ENCODE results near the gene RPL27A.
A peak's percentile ranks its signal among the peaks of the same experiment; 100 is the strongest.

The RPL27A gene

DNA sequence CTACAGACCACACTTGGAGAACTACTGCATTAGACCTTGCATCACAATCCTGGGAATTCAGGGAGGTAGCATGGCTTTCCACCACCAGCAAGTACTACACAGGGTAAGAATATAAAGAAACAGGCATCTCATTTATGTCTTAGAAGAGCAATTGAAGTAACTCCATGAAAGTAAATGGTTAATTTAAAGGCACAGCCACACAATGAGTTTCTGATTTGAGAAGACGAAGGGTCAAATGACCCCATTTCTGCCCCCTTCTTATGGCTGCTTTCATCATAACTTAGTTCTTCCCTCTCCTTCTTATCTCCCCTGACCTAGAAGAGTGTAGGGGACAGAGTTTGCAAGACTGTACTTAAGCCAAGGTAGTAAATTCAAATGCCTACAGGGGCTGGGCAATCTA is 6.1 kb upstream of the RPL27A start:
- DNase-seq: no peak

DNA sequence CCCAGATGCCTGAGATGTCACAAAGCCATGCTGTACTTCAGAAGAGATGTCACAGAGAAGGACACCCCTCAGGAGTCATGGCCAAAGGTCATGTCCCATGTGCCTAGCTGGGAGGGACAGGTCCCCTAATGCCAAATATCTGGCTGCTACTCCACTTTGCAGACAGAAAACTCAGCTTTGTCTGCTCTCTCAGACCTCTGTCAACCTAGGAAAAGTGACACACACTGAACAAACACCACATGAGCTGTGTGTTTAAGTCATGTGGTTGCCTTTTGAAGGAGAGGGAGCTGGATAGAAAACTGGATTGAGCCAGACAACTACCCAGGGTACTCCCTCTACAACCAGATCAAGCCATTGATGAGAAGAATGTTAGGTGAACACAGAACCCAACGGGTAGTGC is 3.6 kb upstream of the RPL27A start:
- no peak for DNase-seq

DNA sequence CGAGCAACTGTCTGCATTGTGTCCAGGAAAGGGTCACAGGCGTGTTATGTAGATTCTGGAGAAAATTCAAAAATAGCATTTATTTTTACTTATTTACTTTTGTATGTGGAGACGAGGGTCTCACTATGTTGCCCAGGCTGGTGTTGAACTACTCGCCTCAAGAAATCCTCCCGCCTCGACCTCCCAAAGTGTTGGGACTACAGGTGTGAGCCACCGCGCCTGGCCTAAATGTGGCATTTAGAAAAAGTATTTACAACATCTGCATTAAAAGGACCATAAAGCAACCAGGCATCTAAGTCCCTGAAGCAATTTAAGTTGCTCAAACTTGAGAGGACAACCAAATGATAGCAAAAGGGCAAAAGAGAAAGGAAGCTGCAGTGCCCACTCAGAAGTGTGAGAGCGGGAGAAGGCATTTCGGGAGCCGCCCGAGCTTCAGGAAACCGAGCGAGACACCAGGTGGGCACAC is 722 bp upstream of the RPL27A start:
- no peak for DNase-seq

- DNase-seq: peak in 1 of 2 experiments; percentile 27
These were observed 669 bp downstream of the RPL27A start for GRCh38 chr11:8683115-8683807.

- DNase-seq: no peak
These were observed 2.2 kb downstream of the RPL27A start for GRCh38 chr11:8684600-8685290.

DNA sequence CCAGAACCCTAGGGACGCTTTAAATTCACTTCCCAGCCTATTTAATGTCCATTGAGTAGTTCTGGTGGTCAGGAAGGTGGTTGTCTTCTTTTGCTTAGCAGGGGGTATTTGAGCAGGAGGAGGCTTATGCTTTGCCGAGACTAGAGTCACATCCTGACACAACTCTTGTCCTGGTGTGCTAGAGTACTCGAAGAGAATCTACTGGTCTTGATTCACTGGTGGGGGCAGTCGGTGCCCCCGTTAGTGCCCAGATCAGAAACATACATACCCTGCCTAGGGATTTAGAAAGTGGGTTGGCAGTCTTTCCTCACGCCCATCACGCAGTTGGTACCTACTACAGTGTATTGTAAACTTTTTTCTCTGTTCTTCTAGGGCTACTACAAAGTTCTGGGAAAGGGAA is 2.7 kb downstream of the RPL27A start:
- DNase-seq: no peak

DNA sequence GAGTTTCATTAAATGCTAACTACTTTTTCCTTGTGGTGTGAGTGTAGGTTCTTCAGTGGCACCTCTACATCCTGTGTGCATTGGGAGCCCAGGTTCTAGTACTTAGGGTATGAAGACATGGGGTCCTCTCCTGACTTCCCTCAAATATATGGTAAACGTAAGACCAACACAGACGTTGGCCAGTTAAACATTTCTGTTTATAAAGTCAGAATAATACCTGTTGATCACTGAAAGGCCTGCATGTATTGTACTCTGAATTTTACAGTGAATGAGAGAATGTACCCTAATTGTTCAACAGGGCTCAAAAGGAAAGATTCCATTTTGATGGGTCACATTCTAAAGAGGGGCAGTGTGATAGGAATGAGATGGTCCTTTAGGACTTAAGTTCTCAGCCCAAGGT is 3.2 kb downstream of the RPL27A start:
- DNase-seq: no peak

DNA sequence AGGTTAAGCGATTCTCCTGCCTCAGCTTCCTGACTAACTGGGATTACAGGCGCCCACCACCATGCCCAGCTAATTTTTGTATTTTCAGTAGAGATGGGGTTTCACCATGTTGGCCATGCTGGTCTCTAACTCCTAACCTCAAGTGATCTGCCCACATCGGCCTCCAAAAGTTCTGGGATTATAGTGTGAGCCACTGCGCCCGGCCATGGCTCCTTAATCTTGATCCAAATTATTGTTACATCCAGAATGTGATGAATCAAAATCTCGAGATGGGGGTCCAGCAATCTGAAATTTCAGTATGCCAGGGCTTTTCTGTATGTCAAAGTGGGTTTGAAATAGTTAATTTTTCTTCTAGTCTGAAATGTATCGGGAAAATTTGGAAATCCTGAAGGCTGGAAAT is 3.7 kb downstream of the RPL27A start:
- no peak for DNase-seq

GRCh38 chr11:8688414-8689362 is 6.1 kb downstream of the RPL27A start:
- DNase-seq: peak; percentile 74 to 81

GRCh38 chr11:8689726-8690255 is 7.2 kb downstream of the RPL27A start:
- DNase-seq: no peak

GRCh38 chr11:8690374-8691342 is 8.1 kb downstream of the RPL27A start:
- no peak for DNase-seq

DNA sequence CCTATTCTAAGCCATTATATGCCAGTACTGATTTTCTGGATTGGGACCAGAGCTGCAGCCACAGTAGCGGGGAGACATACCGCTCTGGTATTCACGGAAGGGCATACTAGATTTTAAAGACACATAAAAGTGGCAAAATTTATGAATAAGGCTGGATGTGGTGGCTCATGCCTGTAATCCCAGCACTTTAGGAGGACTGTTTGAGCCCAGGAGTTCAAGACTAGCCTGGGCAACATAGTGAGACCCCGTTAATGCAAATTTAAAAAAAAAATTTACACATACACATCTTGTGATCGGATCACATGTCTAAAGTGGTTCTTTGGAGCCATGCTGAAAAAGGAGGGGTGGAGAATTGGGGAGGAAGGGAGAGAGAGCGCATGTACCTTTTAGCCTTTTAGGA is 9.0 kb downstream of the RPL27A start:
- no peak for DNase-seq

DNA sequence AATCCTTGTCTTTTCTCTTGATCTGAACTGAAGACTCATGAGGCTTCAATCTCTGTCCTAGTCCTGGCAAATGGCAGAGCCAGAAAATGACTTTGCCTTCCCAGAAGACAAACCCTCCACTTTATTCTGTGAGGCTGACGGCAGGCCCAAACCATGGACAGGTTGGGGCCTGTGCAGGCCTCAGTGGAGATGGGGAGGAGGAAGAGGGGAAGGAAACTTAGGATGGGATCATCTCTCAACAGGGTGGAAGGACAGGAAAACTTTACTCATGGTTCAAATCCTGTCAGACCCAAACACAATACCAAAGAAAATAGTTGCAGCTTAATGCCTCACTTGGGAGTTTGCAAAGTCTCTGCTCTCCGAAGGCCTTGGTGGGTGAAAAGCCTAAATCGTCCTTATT is 9.8 kb downstream of the RPL27A start:
- DNase-seq: no peak

GRCh38 chr11:8693010-8693551 is 10.5 kb downstream of the RPL27A start:
- no peak for DNase-seq

DNA sequence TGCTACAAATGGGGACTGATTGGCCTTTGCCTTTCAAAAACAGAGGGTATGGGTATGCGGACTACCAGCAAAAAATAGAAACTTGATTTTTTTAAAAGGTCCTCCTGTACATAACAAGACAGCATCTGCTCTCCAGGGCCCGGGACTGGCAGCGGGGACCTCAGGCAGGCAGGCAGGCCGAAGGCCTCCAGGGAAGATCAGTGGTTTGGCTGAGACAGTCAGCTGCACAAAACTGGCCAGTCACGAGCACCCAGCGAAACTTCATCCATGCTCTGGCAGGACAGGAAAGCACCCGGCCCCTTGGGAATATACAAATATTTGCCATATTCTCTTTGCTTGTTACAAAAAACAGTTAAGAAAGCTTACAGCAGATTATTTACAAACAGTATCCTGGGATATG is 11.0 kb downstream of the RPL27A start:
- DNase-seq: no peak

DNA sequence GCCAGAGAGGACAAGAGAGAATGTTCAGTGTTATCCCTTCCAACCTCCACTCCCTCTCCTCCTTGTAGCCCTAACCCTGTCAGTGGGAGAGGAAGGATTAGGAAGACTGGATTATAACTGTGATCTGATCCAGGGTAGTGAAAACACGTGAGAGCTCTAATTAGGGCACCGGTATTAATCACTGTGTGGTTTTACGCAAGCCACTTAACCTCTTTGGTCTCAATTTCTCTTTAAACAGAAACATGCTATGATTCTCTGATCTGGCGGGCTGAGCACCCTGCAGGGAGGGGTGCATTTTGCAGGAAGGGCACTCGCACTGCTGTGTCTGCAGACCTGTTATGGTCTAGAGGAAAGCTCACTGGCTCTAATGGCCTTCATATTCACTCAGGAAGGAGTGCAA is 11.5 kb downstream of the RPL27A start:
- DNase-seq: no peak

DNA sequence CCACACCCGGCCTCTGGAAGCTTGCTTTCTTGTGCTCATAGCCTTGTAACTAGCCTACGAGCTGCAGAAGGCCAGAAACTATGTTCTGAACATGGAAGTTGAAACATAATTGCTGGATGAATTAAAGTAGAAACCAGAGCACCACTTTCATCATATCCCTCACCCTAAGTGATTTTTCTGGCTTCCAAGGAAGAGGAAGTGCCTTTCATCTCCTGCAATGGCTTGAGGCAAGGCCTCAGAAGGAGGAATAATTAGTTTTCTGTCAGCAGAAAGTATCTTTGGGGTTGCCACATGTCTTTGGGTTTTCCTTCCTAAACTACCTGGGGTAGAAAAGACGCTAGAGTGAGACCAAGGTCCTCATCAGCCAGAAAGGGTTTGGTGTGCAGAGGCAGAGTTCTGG is 14.5 kb downstream of the RPL27A start:
- DNase-seq: no peak

DNA sequence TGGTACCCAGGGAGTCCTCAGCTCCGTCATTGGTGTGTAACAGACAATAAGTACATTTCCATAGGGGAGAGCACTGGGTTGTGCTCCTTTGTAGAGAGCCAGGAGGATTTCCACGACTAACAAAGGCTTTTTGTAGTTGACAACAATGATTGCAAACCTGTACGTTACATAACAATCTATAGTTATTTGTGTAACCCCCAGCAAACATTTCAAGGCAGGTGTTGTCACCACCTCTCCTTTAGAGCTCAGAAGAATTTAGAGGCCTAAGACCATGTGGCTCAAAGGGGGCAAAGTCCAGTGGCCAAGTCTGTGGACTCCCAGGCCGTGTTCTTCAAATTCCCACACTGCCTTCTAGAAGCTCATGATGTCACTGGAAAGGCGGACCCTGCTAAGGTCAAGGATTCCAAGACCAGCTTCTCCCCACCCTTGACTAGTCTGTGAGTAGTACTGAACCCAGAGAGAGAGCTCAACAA is 15.8 kb downstream of the RPL27A start:
- no peak for DNase-seq

DNA sequence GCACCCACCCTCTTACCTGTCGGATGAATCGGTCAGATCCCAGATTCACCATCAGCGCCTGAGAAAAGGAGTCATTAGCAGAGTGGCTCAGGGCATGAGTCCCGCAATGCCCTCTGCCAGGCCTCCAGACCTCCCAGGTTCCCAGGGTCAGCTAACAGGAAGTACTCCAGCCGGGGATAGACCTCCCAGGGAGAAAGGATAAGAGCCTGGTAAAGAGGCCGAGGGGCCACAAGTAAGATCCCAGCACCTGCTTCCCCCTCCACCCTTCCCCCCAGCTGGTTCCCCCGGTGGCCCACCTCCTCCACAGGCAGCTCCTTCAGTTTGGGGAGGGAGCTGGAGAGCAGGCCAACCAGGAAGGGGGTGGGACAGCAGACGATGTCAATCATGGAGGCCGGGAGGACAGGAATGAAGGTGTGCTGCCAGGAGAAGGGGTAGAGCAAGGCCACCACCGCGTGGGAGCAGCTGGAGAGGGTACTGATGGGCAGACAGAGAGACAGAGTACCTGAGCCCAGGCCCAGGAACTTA is 16.4 kb downstream of the RPL27A start:
- DNase-seq: no peak

GRCh38 chr11:8699903-8700302 is 17.3 kb downstream of the RPL27A start:
- no peak for DNase-seq

DNA sequence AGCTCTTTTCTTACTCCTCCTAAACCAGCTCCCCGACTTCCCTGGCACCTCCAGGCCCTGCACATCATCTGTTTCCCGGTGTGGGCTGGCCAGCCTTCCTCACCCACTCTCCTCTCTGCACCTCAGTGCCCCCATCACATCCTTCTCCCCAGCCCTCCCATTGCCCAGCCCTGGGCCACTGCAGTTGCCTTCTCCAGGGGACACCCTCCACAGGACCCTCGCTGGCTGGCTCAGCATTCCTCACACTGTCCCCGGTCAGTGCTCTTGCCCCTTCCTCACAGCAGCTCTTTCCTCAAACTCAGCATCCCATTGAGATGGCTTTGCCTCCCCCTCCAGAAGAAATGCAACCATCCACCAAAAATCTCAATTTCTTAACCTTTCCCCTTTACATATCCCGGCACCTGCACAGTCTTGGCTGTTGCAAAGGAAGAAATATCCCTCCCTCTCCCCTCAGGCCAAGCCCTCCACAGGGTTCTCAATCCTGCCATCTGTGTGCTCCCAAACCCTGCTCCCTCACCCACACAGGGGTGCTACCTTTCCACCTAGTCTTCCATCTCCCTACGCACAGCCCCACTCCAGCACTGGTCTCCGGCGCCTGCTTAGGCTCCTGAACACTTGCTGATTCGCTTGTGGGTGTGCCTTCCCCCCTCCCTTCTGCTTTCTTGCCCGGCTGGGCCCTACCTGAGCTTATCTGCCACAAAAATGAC is 19.5 kb downstream of the RPL27A start:
- DNase-seq: no peak

Data from stimulated activated CD4-positive, alpha-beta T cell treated with anti-CD3 and anti-CD28 coated beads, Interleukin-4, amount 100 ng/mL, for 4 hours (primary cell).